GM15510 (cell line): ENCODE measurements around the gene KAZALD1.

Source experiments
- POLR2A ChIP-seq: IDR thresholded peaks from 3 replicates; pipeline ENCODE4 v1.6.1; 2011; ENCODE audit warnings: borderline replicate concordance; ENCODE audit not compliant: insufficient read length; ENCODE audit errors: extremely low read depth

The KAZALD1 gene, protein sequence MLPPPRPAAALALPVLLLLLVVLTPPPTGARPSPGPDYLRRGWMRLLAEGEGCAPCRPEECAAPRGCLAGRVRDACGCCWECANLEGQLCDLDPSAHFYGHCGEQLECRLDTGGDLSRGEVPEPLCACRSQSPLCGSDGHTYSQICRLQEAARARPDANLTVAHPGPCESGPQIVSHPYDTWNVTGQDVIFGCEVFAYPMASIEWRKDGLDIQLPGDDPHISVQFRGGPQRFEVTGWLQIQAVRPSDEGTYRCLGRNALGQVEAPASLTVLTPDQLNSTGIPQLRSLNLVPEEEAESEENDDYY

DNA sequence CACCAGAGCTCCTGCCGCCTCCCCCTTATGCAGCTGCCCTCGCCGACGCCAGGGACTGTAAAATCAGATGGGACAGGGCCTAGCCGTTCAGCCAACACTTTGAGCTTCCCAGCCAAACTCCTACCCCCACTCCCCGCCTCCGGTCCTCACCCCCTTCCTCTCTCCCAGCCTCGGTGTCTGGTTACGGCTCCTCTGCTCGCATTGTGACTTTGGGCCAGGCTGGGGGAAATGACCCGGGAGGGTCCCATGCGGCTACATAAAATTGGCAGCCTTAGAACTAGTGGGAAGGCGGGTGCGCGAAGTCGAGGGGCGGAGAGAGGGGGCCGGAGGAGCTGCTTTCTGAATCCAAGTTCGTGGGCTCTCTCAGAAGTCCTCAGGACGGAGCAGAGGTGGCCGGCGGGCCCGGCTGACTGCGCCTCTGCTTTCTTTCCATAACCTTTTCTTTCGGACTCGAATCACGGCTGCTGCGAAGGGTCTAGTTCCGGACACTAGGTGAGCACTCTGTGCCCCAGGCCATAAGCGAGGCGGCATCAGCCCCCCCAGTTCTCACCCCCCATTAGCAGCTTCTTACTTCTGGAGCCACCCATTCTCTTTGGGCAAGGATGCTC lies at the start of gene KAZALD1:
Gene KAZALD1 (plus strand): TSS at position 366 of the 608 bp plus-strand sequence. CDS start 604 bp downstream, outside the sequence.
- no peak for TF ChIP-seq POLR2A

DNA sequence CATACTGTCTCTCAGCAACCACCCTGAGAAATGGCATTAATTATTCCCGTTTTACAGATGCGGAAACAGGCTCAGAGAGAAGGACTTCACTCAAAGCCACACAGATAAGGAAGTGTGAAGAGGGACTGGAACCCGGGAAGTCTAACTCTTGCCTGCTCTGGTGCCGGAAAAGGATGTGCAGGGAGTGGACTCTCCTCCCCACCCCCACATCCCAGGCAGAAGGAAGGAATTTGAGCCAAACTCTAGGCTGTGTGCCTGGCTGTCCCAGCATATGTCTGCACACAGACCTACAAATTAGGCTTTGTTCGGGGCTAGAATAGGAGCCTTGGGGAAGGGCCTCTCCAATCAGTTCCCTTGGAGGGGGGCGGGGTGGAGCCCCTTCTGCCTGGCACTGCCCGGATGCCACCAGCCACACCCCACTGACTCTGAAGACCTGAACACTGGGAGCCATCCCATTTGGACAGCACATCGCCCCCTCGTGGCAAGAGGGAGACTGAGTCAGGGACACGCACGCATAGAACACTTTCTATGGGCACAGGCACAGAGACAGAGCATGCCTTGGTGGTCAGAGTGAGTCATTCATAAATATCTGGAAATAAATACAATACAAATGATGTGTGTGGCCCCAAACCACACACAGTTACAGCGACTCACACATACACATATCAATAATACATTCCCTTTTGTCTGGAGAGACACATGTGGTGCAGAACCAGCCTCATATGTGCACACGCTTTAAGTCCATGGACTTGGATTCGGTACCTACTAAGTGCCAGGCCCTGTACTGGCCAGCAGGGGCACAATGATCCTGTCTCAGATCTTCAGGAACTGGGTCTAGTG lies 49.0 kb upstream of the KAZALD1 start:
- TF ChIP-seq POLR2A = no peak

DNA sequence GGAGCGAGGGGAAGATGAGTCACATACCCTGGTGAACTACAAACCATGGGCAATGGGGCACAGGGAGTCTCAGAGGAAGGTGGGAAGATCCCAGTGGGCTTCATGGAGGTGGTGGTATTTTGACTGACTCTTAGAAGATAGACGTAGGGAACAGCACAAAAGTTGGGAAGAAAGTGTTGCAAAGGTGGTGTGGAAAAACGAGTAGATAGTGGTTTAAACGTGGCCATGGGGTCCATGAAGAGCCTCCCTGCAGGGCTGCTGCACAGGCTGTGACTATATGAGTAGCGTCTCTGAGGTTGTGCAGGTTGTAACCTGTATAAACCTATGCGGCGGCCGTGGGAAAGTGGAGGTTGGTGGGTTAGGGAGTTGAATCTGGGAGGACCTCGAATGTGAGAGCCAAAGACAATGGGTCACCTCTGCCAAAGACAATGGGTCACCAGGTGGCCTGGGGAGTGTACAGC lies 48.4 kb upstream of the KAZALD1 start:
- no peak for TF ChIP-seq POLR2A

DNA sequence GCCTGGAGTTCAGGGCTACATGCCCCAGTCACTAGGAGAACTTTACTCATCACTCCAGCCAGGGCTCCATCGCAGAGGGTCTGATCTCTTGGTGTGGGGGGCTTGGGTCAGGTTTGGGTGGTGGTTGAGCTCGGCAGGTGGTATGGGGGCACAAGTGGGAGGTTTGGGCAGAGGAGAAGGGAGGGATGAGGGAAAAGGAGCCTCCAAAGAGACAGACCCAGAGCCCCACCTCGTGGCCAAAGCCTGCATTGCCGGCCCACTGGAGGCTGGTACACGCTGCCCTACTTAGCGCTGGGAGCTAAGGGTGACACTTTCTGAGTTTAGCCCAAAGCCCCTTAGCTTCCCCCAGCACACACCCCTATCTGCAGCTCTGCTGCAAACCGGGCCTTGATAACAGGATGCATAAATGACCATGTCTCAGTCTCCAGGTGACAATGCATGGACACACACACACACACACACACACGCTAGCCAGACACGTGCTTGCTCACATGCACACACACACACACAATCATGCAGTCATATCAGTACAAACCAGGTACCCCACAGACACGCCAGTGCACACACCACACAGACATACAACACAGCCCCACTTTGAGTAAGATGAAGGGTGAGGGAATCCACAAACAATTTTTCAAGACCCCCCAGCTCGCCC lies 47.4 kb upstream of the KAZALD1 start:
- no peak for TF ChIP-seq POLR2A

DNA sequence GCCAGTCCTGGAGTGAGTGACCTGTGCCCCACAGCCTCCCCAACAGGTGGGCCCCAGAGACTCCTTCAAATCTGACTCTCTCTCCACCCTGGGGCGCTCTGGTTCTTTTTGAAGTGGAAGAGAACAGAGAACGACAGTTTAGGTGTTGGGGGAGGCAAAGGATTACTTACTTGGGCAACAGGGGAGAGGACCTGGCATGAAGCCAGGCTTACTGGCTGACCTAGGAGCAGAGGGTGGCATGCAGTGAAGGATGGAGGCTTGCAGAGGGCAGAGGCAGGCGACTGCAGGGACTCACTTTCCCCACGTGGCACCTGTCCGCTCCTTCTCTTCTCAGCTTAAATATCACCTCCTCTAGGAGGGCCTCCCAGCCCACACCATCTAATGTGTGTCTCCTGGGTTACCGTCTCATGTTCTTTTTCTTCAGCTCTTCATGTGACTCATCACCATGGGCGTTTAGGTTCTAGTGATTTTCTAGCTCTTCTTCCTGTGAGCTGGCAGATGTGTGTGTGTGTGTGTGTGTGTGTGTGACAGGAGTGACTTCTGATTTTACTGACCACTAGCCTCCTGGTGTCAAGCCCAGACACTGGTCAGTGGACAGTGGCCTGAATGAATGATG lies 46.7 kb upstream of the KAZALD1 start:
- no peak for TF ChIP-seq POLR2A

DNA sequence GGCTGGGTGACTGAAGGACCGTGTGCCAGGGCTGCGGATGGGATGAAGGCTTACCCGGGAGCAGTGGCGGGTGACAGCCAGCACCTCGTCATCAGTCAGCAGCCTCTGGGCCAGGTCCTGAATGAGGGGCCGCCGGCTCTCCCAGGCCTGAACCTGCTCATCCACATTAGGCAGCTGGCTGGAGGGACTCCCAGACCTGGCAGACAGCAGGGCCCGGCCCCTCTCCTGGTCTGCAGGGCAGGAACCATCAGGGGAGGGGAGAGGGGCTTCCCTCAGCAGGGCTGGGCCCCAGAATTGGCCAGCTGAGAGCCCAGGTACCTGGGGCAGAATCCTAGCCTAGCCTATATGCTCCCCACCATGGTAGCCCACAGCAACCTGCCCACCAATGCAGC lies 46.2 kb upstream of the KAZALD1 start:
- TF ChIP-seq POLR2A = no peak

DNA sequence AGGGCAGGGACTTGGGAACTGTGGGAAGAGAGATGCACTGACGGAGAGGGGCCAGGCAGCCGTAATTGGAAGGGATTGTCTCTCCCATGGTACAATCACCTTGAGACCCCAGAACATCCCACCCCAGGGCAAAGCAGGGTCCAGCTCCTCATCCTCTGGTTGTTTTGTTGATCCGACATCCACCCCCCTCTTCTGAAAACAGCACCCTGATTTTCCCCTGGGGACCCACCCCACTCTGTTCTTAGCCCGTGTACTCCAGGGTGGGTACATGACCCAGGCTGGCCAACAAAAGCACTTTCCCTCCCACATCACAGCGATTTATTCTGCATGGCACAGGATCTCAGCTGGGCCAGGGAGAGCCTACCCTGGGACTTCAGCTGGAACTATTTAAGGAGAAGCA lies 45.0 kb upstream of the KAZALD1 start:
- TF ChIP-seq POLR2A = no peak

DNA sequence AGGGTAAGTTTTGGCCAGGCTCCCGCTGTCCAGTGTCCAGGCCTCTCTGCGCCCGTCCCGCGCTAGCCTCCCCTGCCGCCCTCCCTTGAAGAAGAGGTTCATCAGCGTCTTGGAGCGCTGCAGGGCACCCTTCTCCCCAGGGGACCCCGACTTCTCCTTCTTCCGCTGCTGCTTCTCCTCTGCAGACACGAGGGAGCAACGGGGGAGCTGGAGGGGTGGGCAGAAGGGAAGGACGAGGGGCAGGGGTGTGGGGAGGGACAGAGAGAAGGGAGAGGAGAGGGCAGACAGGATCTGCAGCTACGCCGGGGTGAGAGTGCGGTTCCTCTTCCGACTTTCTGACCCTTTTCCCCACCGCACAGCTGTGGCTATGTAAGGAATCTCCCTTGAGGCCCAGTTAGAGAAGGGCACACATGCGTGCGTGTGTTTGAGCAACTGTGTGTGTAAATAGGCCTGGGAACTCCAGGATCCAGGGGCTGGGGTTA lies 43.6 kb upstream of the KAZALD1 start:
- no peak for TF ChIP-seq POLR2A

DNA sequence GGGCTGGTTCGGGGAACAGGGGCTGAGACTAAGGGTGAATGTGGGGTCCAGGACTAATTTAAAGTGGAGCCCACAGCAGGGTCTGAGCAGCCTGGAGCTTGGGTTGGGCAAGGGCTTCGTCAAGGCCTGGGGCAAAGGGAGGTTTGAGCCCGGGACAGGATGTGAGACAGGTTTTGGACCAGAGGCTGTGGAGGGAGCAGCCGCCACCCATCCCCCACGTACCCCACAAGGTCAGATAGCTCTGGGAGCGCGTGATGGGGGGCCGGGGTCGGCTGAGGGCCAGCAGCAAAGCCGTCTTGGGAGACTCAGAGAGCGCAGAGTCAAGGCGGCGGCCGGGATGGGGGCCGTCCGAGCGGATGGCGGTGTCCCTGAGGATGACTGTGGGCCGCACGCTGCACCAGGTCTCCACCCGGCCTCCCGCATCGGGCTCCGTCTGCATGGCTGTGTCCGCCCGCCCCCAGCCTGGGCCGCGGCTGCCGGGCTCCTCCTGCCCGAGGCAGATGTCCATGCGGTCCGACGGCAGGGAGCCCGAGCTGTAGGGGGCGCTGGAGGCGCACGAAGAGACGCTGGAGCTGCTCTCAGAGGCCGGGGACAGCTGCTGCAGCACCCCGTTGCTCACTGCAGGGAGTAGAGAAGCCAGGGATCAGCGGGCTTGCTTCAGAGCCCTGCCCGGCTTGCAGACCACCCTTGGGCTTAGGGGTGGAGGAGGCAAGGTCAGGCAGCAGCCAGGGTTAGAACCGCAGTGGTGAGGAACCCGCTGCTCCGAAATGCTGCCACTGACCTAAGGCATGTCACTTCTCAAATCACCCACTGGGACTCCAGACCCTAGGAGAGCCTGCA lies 43.0 kb upstream of the KAZALD1 start:
- TF ChIP-seq POLR2A = no peak

DNA sequence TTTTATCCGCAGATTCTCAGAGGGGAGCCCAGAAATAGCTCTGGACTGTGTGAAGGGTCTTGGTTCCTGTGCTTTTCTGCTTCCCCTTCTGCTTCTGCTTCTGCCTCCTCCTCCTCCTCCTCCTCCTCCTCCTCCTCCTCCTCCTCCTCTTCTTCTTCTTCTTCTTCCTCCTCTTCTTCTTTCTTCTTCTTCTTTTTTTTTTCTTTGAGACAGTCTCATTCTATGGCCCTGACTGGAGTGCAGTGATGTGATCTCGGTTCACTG lies 42.4 kb upstream of the KAZALD1 start:
- no peak for TF ChIP-seq POLR2A

DNA sequence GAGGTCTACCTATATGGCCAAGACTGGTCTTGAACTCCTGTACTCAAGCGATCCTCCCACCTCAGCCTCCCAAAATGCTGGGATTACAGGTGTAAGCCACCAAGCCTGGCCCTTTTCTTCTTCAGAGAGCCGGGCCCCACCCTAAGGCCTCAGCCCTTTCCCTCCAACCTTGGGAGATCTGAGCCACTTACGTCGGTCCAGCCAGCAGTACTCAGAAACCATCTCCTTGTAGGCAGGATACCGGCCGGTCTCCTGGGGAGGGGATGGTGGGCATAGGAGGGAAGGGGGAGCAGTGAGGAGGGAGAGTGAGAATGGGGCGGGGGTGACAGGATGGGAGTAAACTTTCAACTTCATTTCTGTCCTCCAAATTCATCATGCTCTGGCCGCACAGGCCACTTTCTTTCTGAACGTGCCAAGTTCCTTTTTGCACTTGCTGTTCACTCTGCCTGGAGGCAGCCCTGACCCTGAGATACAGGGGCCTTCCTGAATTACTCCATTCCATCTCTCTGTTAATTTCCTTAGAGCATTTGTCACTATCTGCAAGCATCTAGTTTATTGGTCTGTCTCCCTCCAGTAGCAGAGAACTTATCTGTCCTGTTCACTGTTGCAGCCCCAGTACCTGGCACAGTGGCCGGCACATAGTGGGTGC lies 41.2 kb upstream of the KAZALD1 start:
- TF ChIP-seq POLR2A = no peak

DNA sequence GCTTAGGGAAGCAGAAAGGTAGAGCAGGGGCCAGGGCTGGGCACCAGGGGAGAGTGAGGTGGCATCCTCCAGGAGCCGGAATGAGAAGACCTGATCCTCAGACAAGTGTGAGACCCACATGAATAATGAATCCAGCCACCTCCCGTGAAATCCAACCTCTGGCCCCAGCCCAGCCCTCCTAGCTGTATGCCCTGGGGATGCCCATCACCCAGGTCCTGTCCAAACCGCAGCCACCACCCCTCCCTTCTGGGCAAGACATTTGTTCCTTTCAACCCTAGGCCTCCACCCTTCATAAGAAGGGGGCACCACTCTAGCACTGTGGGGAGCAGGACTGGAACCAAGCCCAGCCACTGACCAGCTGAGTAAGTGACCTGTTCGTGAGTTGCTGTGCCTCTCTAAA lies 40.5 kb upstream of the KAZALD1 start:
- TF ChIP-seq POLR2A = no peak

DNA sequence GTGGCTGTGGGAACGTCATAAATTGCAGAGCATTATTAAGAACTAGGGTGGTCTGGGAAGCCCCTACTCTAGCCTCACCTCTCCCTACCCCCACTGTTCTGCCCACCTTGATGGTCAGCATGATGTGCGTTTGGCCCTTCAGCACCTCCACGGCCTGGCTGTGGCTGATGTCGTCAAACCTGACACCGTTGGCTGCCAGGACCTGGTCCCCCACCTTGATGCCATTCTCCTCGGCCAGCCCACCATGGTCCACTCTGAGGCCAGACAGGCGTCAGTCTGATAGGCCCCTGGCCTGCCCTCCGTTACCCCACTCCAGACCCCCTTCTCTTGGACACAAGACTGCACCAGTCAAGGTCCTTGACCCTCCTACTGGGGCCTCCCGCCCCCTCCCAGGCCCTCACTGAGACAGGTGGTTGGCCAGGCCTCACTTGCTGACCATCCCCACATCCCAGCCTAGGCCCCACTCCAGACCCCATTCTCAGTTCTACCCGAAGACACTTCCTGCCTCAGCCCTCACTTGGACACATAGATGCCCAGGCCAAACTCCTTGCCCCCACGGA lies 40.0 kb upstream of the KAZALD1 start:
- TF ChIP-seq POLR2A = no peak
